Astrocyte (in vitro differentiated cells and primary cell): ENCODE results near the gene MMP21. TPM values are rescaled to one million over a fixed set of nuclear protein-coding genes. Genes with fewer than 3 reads are reported as not detected.

Experiments
- DNase-seq: peaks from one replicate; pipeline ENCODE4 v3.0.0-alpha.2; 2010; ENCODE audit warnings: low read depth
- FAIRE-seq: peaks from 2 replicates; lab custom pipeline; 2011; peaks lifted over from hg19 to GRCh38; lab: Jason Lieb, UNC
- H2AFZ ChIP-seq: 2 replicates; pipeline ENCODE4 v1.6.0; 2012; ENCODE audit warnings: low read depth, low read length, inconsistent platforms
- H3K27ac ChIP-seq: 2 replicates; pipeline ENCODE4 v1.5.1; 2011; ENCODE audit warnings: low read depth, low read length, inconsistent platforms
- H3K27me3 ChIP-seq: 2 replicates; pipeline ENCODE4 v1.6.0; 2011; ENCODE audit warnings: low read length, inconsistent platforms; ENCODE audit not compliant: insufficient read depth
- H3K36me3 ChIP-seq: 2 replicates; pipeline ENCODE4 v1.5.1; 2011; ENCODE audit warnings: low read length, inconsistent platforms; ENCODE audit not compliant: insufficient read depth
- H3K4me1 ChIP-seq: 2 replicates; pipeline ENCODE4 v1.5.1; 2011; ENCODE audit warnings: low read length, inconsistent platforms; ENCODE audit not compliant: insufficient read depth
- H3K4me2 ChIP-seq: 2 replicates; pipeline ENCODE4 v1.6.0; 2012; ENCODE audit warnings: low read length, inconsistent platforms
- H3K4me3 ChIP-seq: 2 replicates; pipeline ENCODE4 v1.5.1; 2011; ENCODE audit warnings: low read depth, mild to moderate bottlenecking, low read length, inconsistent platforms; ENCODE audit not compliant: insufficient read depth
- H3K79me2 ChIP-seq: 2 replicates; pipeline ENCODE4 v1.6.0; 2012; ENCODE audit warnings: mild to moderate bottlenecking, low read length, inconsistent platforms; ENCODE audit not compliant: insufficient read depth
- H3K9ac ChIP-seq: 2 replicates; pipeline ENCODE4 v1.6.0; 2012; ENCODE audit warnings: mild to moderate bottlenecking, low read length, inconsistent platforms
- H3K9me3 ChIP-seq: 2 replicates; pipeline ENCODE4 v1.5.1; 2012; ENCODE audit warnings: low read depth, mild to moderate bottlenecking, low read length, inconsistent platforms; ENCODE audit not compliant: insufficient read depth
- H4K20me1 ChIP-seq: 2 replicates; pipeline ENCODE4 v1.6.0; 2012; ENCODE audit warnings: low read length, inconsistent platforms; ENCODE audit not compliant: insufficient read depth
- H3K27ac Mint-ChIP-seq: one replicate; pipeline ENCODE4 v1.8.0; 2021; ENCODE audit warnings: mild to moderate bottlenecking, mixed read lengths; ENCODE audit not compliant: unreplicated experiment
- H3K27me3 Mint-ChIP-seq: one replicate; pipeline ENCODE4 v1.8.0; 2021; ENCODE audit warnings: low read depth, mixed read lengths; ENCODE audit not compliant: unreplicated experiment
- H3K36me3 Mint-ChIP-seq: one replicate; pipeline ENCODE4 v1.8.0; 2021; ENCODE audit warnings: low read depth, mixed read lengths; ENCODE audit not compliant: unreplicated experiment
- H3K4me1 Mint-ChIP-seq: one replicate; pipeline ENCODE4 v1.8.0; 2021; ENCODE audit warnings: low read depth, mixed read lengths; ENCODE audit not compliant: unreplicated experiment
- H3K4me3 Mint-ChIP-seq: one replicate; pipeline ENCODE4 v1.8.0; 2021; ENCODE audit warnings: mild to moderate bottlenecking, moderate library complexity, mixed read lengths; ENCODE audit not compliant: unreplicated experiment
- H3K9me3 Mint-ChIP-seq: one replicate; pipeline ENCODE4 v1.8.0; 2021; ENCODE audit warnings: mild to moderate bottlenecking, mixed read lengths; ENCODE audit not compliant: unreplicated experiment
- EZH2 ChIP-seq: IDR thresholded peaks from 2 replicates; pipeline ENCODE4 v1.6.1; 2012; ENCODE audit warnings: mild to moderate bottlenecking, low read length, inconsistent platforms; ENCODE audit not compliant: insufficient read depth
- total RNA-seq: library from RNA; stranded (reverse); gene quantifications from 2 replicates; pipeline ENCODE4 v1.2.1, GENCODE V29; 2021
- TF ChIP-seq, protein P1 (sequence below): IDR thresholded peaks from 2 replicates; pipeline ENCODE4 v1.5.1; 2011; ENCODE audit warnings: low read depth, mild to moderate bottlenecking, inconsistent platforms, low read length, moderate library complexity; ENCODE audit not compliant: insufficient read depth

MMP21 gene
- total RNA-seq, 1 donor from 2014 or later: not detected

DNA sequence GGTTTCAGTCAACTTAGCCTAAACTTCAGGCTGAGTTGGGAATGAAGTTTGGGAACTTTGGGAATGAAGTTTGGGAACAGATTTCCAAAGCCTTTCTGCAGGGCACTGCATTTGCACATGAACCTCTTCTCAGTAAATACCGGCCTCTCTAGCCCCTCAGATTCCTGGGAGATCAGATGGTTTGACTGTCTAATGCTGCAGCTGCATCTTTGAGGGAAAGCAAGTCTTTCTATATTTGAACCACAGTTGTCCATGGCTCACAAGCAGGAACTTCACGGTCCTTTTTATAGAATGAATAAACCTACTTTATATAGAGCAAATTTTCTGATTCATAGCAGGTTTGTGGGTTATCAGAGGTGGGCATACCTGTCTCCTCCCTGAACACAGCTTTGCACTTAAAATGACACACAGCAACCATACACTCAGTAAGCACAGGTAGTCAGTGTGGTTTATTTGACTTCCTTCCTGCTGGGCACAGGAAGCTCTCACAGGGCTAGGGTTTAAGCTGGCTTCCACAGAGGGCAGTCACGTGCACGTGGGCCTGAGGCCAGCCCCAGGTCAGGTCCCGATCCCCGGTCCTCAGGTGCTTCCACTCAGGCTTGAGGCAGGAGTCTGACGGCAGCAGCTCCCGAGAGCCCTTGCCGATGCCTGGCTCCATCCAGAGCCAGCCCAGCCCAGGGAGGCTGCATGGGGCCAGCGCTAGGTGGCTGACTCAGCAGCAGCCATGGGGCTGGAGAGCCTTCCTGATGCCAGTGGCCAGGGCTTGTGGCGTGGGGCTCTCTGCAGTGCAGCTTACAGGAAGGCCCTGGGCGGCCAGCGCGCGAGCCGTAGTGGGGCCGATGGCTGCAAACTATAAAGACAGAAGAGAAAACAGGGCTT lies 12.8 kb upstream of the MMP21 start:
- Histone ChIP-seq H3K4me1 (no peaks in the 10 kb centered on the region), H3K36me3 (peaks cover 3% of the 10 kb centered on the region), H3K27ac (no peak overlapping the region), H3K27me3 (no peaks in the 10 kb centered on the region), H3K4me3 (no peak overlapping the region), H3K4me2 (no peak overlapping the region), H2AFZ (no peak overlapping the region), H3K79me2 (no peaks in the 10 kb centered on the region), H4K20me1 (no peaks in the 10 kb centered on the region), H3K9me3 (no peaks in the 10 kb centered on the region), H3K9ac (no peak overlapping the region)
- no peak overlapping the region for H3K27ac Mint-ChIP-seq
- H3K36me3 Mint-ChIP-seq: peaks cover 12% of the 10 kb centered on the region
- no peak for DNase-seq
- peaks cover 9% of the 10 kb centered on the region for H3K4me1 Mint-ChIP-seq
- TF ChIP-seq EZH2: no peak
- TF ChIP-seq, protein P1, sequence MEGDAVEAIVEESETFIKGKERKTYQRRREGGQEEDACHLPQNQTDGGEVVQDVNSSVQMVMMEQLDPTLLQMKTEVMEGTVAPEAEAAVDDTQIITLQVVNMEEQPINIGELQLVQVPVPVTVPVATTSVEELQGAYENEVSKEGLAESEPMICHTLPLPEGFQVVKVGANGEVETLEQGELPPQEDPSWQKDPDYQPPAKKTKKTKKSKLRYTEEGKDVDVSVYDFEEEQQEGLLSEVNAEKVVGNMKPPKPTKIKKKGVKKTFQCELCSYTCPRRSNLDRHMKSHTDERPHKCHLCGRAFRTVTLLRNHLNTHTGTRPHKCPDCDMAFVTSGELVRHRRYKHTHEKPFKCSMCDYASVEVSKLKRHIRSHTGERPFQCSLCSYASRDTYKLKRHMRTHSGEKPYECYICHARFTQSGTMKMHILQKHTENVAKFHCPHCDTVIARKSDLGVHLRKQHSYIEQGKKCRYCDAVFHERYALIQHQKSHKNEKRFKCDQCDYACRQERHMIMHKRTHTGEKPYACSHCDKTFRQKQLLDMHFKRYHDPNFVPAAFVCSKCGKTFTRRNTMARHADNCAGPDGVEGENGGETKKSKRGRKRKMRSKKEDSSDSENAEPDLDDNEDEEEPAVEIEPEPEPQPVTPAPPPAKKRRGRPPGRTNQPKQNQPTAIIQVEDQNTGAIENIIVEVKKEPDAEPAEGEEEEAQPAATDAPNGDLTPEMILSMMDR: no peak
- H3K27me3 Mint-ChIP-seq: peaks cover 4% of the 10 kb centered on the region
- H3K9me3 Mint-ChIP-seq: no peaks in the 10 kb centered on the region
- no peak for FAIRE-seq
- H3K4me3 Mint-ChIP-seq: no peak overlapping the region

- H3K36me3 Mint-ChIP-seq: peaks cover 10% of the 10 kb centered on the region
- TF ChIP-seq, protein P1: no peak
- no peak for TF ChIP-seq EZH2
- DNase-seq: no peak
- no peaks in the 10 kb centered on the region for H3K4me1 ChIP-seq
- FAIRE-seq: no peak
- H3K36me3 ChIP-seq: peaks cover 3% of the 10 kb centered on the region
- H3K27ac ChIP-seq: no peak overlapping the region
- no peak overlapping the region for H3K27ac Mint-ChIP-seq
- H3K27me3 ChIP-seq: no peaks in the 10 kb centered on the region
- no peak overlapping the region for H3K4me2 ChIP-seq
- no peak overlapping the region for H3K4me3 ChIP-seq
- H3K4me3 Mint-ChIP-seq: no peak overlapping the region
- no peak overlapping the region for H3K9ac ChIP-seq
- no peak overlapping the region for H2AFZ ChIP-seq
- H3K4me1 Mint-ChIP-seq: peaks cover 17% of the 10 kb centered on the region
- H3K9me3 Mint-ChIP-seq: no peaks in the 10 kb centered on the region
- peaks cover 4% of the 10 kb centered on the region for H3K27me3 Mint-ChIP-seq
- no peaks in the 10 kb centered on the region for H3K79me2 ChIP-seq
- H3K9me3 ChIP-seq: no peaks in the 10 kb centered on the region
- no peaks in the 10 kb centered on the region for H4K20me1 ChIP-seq
Observed at GRCh38 chr10:125785791-125786190, 10.2 kb upstream of the MMP21 start.

DNA sequence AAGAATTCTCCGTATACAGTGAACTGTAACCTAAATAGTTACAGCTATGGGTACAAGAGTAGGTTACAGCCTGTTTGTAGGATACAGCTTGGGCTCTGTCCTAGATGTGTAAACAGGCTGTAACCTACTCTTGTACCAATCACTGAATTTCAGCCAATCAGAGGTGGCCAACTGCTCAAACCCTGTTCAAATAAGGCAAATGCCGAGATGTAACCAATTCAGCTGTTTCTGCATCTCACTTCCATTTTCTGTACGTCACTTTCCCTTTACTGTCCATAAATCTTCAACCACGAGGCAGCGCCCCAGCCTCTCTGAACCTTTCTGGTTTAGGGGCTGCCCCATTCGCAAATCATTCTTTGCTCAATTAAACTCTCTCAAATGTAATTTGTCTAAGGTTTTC lies 8.3 kb upstream of the MMP21 start:
- Mint-ChIP-seq H3K27ac (no peak overlapping the region), H3K27me3 (peaks cover 8% of the 10 kb centered on the region), H3K9me3 (peaks cover 4% of the 10 kb centered on the region), H3K4me3 (no peak overlapping the region), H3K36me3 (peaks cover 13% of the 10 kb centered on the region), H3K4me1 (peaks cover 17% of the 10 kb centered on the region)
- no peak for DNase-seq
- H3K27ac ChIP-seq: no peak overlapping the region
- no peak overlapping the region for H3K4me3 ChIP-seq
- no peaks in the 10 kb centered on the region for H3K4me1 ChIP-seq
- no peaks in the 10 kb centered on the region for H3K27me3 ChIP-seq
- no peak overlapping the region for H3K9ac ChIP-seq
- H2AFZ ChIP-seq: no peak overlapping the region
- no peaks in the 10 kb centered on the region for H3K79me2 ChIP-seq
- H4K20me1 ChIP-seq: no peaks in the 10 kb centered on the region
- TF ChIP-seq, protein P1: no peak
- no peak for TF ChIP-seq EZH2
- no peaks in the 10 kb centered on the region for H3K9me3 ChIP-seq
- no peak overlapping the region for H3K4me2 ChIP-seq
- no peak for FAIRE-seq
- no peaks in the 10 kb centered on the region for H3K36me3 ChIP-seq
